ENCODE data around the gene MARVELD1. TPM values are rescaled to one million over a fixed set of nuclear protein-coding genes. Genes with fewer than 3 reads are reported as not detected.
A peak's percentile ranks its signal among the peaks of the same experiment; 100 is the strongest.
"Not testable (repeated sequence)": the region's sequence is repeated elsewhere in the genome, so short reads cannot be mapped to it uniquely, and the experiment has no call there.

Gene MARVELD1
- total RNA-seq (2014; rRNA removed; shearing (Covaris generic)): 29.0 and 41.7 TPM in 2 replicates

DNA sequence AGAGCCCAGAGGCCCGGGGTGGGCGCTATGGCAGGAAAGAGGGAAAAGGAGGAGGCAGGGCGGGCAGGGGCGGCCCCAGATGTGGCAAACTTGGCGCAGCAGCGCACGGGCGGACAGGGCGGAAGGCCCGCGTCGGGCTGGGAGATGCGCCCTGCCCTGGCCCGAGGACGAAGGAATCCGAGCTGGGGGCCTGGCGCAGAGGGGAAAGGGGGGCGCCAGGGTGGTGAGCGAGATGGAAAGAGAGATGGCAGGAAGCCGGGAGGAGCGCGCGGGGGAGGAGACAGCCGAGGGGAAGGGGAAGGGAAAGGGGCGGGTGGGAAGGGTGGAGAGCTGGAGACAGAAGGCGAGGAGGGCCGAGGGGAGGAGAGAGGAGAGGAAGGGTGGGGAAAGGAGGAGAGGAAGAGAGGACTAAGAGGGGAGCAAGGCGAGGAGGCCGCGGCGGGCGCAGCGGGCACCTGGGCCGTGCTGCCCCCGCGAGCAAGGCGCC lies at the start of gene MARVELD1:
TSS of gene MARVELD1 (plus strand) at position 392 of the 487 bp plus-strand sequence. CDS start 147 bp downstream, outside the sequence.
- peak; percentile 86 for DNase-seq (ENCODE audit: low read depth)

DNA sequence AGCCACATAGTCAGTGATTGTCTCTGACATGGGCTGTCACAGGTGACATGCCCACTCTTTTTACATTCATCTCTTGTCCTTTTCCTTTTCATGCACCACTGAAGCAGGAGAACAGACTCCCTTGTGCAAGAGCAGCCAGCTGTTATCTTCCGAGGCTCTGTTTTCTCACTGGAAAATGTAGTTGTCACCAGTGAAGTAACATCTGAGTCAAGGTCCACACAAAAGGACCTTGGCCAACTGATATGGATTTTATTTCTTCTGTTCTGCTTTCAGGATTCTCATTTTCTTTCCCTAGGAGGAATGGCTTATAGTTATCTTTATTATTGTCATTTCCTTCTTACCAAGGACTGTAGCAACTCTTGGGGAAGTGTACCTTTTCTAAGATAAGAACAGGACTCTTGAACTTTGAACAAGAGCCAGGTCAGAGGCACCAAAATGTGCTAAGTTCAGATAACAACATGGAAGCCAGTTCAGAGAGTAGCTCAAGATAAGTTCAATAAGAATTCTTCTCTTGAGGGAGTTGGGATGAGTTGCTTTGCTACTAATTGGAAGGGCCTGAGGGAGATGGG lies 49.2 kb upstream of the MARVELD1 start:
- DNase-seq (ENCODE audit: low read depth): no peak

DNA sequence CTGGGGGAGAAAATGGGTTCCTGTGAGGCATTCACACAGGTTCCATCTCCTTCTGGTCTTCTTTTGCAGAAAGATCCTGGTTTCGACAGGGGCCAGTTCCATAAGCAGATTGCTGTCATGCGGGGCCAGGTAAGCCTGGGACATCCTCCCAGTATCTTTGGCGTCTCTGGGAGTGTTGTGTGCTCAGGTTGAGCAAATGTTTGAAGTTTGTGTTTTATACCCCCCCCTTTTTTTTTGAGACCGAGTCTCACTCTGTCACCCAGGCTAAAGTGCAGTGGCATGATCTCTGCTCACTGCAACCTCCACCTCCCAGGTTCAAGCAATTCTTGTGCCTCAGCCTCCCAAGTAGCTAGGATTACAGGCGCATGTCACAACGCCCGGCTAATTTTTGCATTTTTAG lies 46.5 kb upstream of the MARVELD1 start:
- no peak for DNase-seq (ENCODE audit: low read depth)

DNA sequence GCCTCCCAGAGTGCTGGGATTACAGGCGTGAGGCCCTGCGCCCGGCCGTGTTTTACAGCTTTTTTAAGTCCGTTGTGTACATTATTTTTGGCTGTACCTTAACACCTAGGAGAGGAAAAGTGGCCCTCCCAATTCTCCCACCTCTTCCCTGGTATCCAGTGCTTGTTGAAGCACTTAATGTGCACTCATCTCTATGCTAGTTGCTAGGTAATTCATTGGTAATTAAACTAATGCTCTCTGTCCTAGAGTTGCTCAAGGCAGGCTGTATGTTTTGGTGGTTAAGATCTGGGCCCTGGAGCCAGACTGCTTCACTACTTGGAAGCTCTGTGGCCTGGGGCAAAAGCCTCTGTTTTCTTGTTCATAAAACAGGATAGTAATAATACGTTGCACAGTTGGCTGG lies 46.1 kb upstream of the MARVELD1 start:
- no peak for DNase-seq (ENCODE audit: low read depth)

DNA sequence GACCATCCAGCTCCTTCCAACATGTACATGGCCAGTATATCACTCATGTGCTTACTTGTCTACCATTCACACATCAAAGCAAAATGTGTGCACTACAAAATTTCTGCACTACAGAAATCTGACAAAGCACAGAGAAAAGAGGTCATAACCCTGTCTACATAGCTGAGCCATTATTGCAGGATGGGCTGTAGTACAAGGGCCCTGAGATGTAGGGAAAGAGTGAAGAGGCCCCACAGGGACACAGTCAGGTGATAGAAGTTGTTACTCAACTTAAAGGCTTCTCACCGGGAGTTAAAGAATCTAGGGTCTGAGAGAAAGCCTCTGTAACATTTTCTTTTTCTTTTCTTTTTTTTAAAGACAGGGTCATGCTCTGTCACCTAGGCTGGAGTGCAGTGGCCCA lies 44.0 kb upstream of the MARVELD1 start:
- DNase-seq (ENCODE audit: low read depth): no peak

GRCh38 chr10:97673736-97674525 lies 39.6 kb upstream of the MARVELD1 start:
- peak; percentile 69 for DNase-seq (ENCODE audit: low read depth)

GRCh38 chr10:97675222-97675621 lies 38.3 kb upstream of the MARVELD1 start:
- no peak for DNase-seq (ENCODE audit: low read depth)

DNA sequence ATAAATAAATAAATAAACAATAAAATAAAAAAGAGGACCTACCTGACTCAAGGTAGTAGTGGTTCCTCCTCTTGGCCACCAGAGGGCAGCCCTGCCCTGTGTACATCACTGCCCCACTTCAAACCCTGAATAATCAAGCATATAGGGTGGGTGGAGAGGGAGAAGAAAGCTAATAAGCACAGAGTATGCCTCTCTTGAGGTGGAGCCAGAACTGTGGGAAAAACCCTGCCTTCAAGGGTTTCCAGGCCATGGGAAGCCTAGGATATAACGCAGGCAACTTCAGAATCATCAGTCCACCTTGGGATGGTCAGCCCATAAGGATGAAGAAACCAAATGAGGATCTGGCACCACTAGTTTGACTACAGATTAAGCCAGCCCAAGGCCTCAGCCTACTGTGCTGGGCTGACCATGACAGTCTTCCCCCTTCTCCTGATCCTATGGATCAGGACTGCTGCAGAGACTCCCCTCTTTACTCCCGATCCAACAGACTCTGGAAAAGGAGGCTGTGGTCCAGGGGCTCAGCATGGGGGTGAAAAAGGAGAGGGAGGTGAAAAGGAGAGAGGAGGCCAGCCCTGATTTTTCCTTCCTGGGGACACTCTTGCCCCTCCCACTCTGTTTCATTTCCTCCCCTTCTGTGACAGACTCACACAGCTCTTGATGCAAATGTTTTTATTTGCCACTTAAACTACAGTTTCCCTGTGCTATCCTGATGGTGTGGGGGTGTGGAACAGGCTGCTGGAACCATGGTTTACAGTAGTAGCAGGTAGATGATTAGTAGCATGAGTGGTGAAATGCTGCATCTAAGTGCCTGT lies 36.6 kb upstream of the MARVELD1 start:
- peak; percentile 40 for DNase-seq (ENCODE audit: low read depth)

DNA sequence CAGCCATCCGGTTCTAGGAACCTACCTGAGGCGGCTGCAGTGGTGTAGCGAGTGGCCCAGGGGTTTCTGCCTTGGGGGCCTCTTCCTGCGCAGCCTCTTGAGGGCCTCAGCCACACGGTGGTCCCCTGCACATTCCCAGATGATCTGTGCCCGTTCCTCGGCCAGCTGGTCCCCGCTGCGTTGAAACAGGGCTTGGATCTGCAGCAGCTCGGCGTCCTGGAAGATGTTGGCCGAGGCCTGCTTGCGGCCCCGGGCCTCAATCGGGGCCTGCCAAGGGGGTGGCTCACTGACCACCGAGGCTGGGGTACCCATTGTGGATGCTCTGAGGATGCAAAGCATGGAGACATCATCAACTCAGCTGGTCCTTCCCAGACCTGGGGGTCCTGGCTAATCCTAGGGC lies 33.9 kb upstream of the MARVELD1 start:
- DNase-seq (ENCODE audit: low read depth): no peak

GRCh38 chr10:97682042-97682441 lies 31.5 kb upstream of the MARVELD1 start:
- DNase-seq (ENCODE audit: low read depth): no peak

GRCh38 chr10:97683556-97684367 lies 29.8 kb upstream of the MARVELD1 start:
- peak; percentile 43 for DNase-seq (ENCODE audit: low read depth)

GRCh38 chr10:97684368-97684713 lies 29.2 kb upstream of the MARVELD1 start:
- not testable (repeated sequence) for DNase-seq (ENCODE audit: low read depth)

DNA sequence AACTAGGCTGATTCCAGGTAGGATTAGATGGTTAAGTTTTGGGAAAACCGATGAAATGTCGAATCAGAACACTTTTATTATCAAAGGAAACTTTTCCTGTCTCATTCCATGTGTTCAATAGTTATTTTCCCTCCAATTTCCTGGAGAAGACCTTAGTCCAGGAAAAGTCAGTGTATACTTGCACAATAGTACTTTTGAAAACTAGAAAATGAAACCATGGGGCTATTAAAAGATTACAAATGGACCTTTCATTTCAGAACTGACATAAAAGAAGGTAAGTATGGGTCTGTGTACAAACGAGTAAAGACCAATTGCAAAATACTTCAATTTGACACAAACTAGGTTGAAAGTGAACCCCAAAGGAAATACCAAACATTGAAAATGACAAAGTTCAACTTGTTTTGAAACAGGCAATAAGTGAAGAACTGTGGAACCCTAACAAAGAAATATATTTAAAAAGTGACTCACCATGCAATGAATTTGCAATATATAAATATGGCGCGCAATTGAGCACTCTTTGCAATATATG lies 28.6 kb upstream of the MARVELD1 start:
- no peak for DNase-seq (ENCODE audit: low read depth)

- DNase-seq (ENCODE audit: low read depth): peak; percentile 57
These were observed 28.1 kb upstream of the MARVELD1 start for GRCh38 chr10:97685395-97685958.

- no peak for DNase-seq (ENCODE audit: low read depth)
These were observed 27.1 kb upstream of the MARVELD1 start for GRCh38 chr10:97686301-97686961.

- DNase-seq (ENCODE audit: low read depth): peak; percentile 94
These were observed 26.4 kb upstream of the MARVELD1 start, which contains the start of gene AVPI1 for GRCh38 chr10:97686962-97687784. Gene AVPI1 (minus strand): TSS chr10:97687241. CDS start chr10:97679905, 7,336 bp downstream.

DNA sequence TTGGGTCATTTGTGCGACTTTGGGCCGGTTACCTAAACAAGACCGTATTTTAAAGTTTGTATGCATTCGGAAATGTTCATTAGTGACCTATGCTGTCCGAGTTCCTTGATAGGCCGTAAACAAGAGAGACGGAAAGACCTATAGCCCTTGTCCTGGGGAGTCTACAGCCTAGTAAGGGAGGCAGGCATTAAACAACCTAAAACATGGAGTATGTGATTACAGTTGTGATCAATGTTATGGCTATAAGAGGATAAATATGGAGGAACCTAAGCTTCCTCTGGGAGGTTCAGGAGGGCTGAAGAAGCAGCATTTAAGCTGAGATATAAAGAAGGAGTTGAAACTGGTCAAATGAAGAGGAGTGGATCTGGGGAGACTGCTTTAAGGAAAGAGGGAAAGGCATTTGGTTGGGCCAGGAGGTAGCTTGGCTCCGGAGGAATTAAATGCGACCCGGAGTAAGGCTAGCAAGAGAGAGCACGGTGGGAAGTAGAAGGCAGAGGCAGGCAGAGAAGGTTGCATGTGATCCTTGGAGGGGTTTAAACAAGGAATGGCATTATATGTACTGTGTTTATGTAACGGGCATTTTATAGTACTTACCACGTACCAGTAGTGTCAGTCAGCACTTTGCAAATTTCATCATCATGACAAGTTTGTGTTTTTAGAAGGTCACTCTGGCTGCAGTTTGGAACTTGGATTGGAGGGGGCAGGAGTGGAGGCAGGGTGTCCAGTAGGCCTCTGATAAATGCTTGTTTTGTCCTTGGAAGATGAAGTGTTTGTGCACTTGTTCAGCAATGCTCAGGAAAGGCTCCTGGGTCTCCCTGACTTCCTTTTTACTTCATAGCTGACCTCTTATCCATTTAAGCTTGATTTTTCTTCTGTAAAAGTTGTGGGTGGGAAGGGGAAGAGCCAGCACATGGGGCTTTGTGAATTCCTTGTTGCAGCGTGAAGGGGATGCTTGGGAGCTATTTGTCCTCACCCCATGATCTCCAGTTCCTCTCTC lies 25.4 kb upstream of the MARVELD1 start:
- DNase-seq (ENCODE audit: low read depth): peak; percentile 38

- DNase-seq (ENCODE audit: low read depth): peak; percentile 97
These were observed 23.9 kb upstream of the MARVELD1 start for GRCh38 chr10:97689559-97690020.
